ENCODE data around the gene EIF3A.
A peak's percentile ranks its signal among the peaks of the same experiment; 100 is the strongest.

DNA sequence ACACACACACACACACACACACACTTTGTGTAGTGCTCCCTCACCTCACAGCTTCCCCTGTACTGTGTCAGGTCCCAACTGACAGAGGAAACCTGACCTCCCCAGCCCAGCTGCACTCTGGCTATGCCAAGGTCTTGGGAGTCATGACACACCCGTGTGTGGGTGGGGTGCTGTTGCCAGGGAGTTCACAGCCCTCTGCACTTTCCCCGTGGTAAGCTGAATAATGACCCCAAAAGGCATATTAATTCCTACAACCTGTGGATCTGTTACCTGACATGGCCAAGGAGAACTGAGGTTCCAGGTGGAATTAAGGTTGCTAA is 60.0 kb downstream of the EIF3A start:
- TF ChIP-seq, protein P1, sequence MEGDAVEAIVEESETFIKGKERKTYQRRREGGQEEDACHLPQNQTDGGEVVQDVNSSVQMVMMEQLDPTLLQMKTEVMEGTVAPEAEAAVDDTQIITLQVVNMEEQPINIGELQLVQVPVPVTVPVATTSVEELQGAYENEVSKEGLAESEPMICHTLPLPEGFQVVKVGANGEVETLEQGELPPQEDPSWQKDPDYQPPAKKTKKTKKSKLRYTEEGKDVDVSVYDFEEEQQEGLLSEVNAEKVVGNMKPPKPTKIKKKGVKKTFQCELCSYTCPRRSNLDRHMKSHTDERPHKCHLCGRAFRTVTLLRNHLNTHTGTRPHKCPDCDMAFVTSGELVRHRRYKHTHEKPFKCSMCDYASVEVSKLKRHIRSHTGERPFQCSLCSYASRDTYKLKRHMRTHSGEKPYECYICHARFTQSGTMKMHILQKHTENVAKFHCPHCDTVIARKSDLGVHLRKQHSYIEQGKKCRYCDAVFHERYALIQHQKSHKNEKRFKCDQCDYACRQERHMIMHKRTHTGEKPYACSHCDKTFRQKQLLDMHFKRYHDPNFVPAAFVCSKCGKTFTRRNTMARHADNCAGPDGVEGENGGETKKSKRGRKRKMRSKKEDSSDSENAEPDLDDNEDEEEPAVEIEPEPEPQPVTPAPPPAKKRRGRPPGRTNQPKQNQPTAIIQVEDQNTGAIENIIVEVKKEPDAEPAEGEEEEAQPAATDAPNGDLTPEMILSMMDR (IDR thresholded peaks at IDR 0.05) = no peak
- peak in 1 of 2 donors; percentile 14 for TF ChIP-seq POLR2A (IDR thresholded peaks at IDR 0.05)
